Lung microvascular endothelial cell (primary cell): ENCODE data around the gene APEX1. TPM values are rescaled to one million over a fixed set of nuclear protein-coding genes. Genes with fewer than 3 reads are reported as not detected.

Source experiments
- total RNA-seq: library from RNA; depleted of rRNA; stranded (reverse); fragments of >200 nt; gene quantifications from 2 replicates; pipeline ENCODE4 v1.2.1, GENCODE V29; 2014

APEX1 gene
- total RNA-seq, 1 donor from 2014 or later = 61.1 TPM

Other genes with a start within 250 kb of the APEX1 start
- not detected in 2 replicates for gene OR11H6, start 231.5 kb upstream of the APEX1 start, total RNA-seq
- not detected in 2 replicates for gene OR11H7, start 226.2 kb upstream of the APEX1 start, total RNA-seq
- not detected in 2 replicates for gene OR11H4, start 215.9 kb upstream of the APEX1 start, total RNA-seq
- 12.6 and 21.0 TPM in 2 replicates for gene TTC5, start 149.3 kb upstream of the APEX1 start, total RNA-seq
- 30.6 and 30.9 TPM in 2 replicates for gene CCNB1IP1, start 121.9 kb upstream of the APEX1 start, total RNA-seq
- 3.9 and 4.6 TPM in 2 replicates for gene PARP2, start 111.6 kb upstream of the APEX1 start, total RNA-seq
- 21.4 and 30.4 TPM in 2 replicates for gene TEP1, start 41.7 kb upstream of the APEX1 start, total RNA-seq
- under 0.01 TPM in 2 replicates for gene KLHL33, start 19.1 kb upstream of the APEX1 start, total RNA-seq
- gene OSGEP, start 414 bp upstream of the APEX1 start, total RNA-seq = 47.3 and 48.0 TPM in 2 replicates
- 18.7 and 23.4 TPM in 2 replicates for gene PIP4P1, start 6.2 kb downstream of the APEX1 start, total RNA-seq
- 193 and 227 TPM in 2 replicates for gene PNP, start 14.2 kb downstream of the APEX1 start, total RNA-seq
- not detected in 2 replicates for gene RNASE10, start 50.3 kb downstream of the APEX1 start, total RNA-seq
- not detected in 2 replicates for gene RNASE9, start 105.8 kb downstream of the APEX1 start, total RNA-seq
- not detected in 2 replicates for gene RNASE11, start 132.8 kb downstream of the APEX1 start, total RNA-seq
- gene RNASE12, start 136.2 kb downstream of the APEX1 start, total RNA-seq = not detected in 2 replicates
- not detected in 2 replicates for gene OR6S1, start 186.5 kb downstream of the APEX1 start, total RNA-seq
- 10.5 and 12.4 TPM in 2 replicates for gene RNASE4, start 229.3 kb downstream of the APEX1 start, total RNA-seq
- gene ANG, start 233.5 kb downstream of the APEX1 start, total RNA-seq = 5.2 and 7.2 TPM in 2 replicates